Measurements from ENCODE around the gene TP53TG5. TPM values are rescaled to one million over a fixed set of nuclear protein-coding genes. Genes with fewer than 3 reads are reported as not detected.

The TP53TG5 gene
- polyA plus RNA-seq, 2 donors, result 0.13 TPM; not detected in 1

Other genes starting within 250 kb of the TP53TG5 start
- gene PI3, start 203.4 kb downstream of the TP53TG5 start, polyA plus RNA-seq, result 1,000 to 10,000 TPM in 1 of 2 donors, 100 to 1,000 TPM in 1; 430 to 2,639 TPM
- not detected for gene SEMG1, start 171.3 kb downstream of the TP53TG5 start, polyA plus RNA-seq
- not detected for gene SEMG2, start 157.0 kb downstream of the TP53TG5 start, polyA plus RNA-seq
- gene SLPI, start 123.8 kb downstream of the TP53TG5 start, polyA plus RNA-seq, result 1,000 to 10,000 TPM; 1,481 to 1,882 TPM
- under 1 TPM; 0.04 TPM for gene RBPJL, start 71.5 kb downstream of the TP53TG5 start, polyA plus RNA-seq
- under 1 TPM; 0.08 TPM for gene MATN4, start 70.0 kb downstream of the TP53TG5 start, polyA plus RNA-seq
- 10 to 100 TPM; 49.4 to 64.6 TPM for gene SDC4, start 29.9 kb downstream of the TP53TG5 start, polyA plus RNA-seq
- 10 to 100 TPM in 1 of 2 donors, 1 to 10 TPM in 1; 8.4 to 16.5 TPM for gene SYS1, start 15.2 kb downstream of the TP53TG5 start, polyA plus RNA-seq
- 10 to 100 TPM; 31.0 to 65.1 TPM for gene DBNDD2, start 30.0 kb upstream of the TP53TG5 start, polyA plus RNA-seq
- gene PIGT, start 37.8 kb upstream of the TP53TG5 start, polyA plus RNA-seq, result 10 to 100 TPM; 38.7 to 40.9 TPM
- gene WFDC2, start 91.4 kb upstream of the TP53TG5 start, polyA plus RNA-seq, result 1 to 10 TPM; 3.3 to 6.1 TPM
- gene SPINT3, start 137.3 kb upstream of the TP53TG5 start, polyA plus RNA-seq, result not detected
- gene WFDC6, start 161.2 kb upstream of the TP53TG5 start, polyA plus RNA-seq, result not detected
- not detected for gene EPPIN, start 169.1 kb upstream of the TP53TG5 start, polyA plus RNA-seq
- not detected for gene WFDC8, start 201.0 kb upstream of the TP53TG5 start, polyA plus RNA-seq